Mesodermal cell (in vitro differentiated cells): Measurements from ENCODE around the gene LRP4.

Experiments used
- H3K27ac ChIP-seq: 2 replicates; pipeline ENCODE4 v1.7.0; 2013; ENCODE audit warnings: mild to moderate bottlenecking, low read depth, low read length, moderate library complexity; ENCODE audit not compliant: severe bottlenecking
- H3K36me3 ChIP-seq: 2 replicates; pipeline ENCODE4 v1.7.1; 2013; ENCODE audit warnings: mild to moderate bottlenecking, low read length, moderate library complexity; ENCODE audit not compliant: control insufficient read depth, insufficient read depth
- H3K4me1 ChIP-seq: one replicate; pipeline ENCODE4 v1.7.1; 2013; ENCODE audit warnings: mild to moderate bottlenecking, low read length; ENCODE audit not compliant: insufficient read depth, control insufficient read depth, poor library complexity, severe bottlenecking
- H3K4me3 ChIP-seq: 2 replicates; pipeline ENCODE4 v1.7.0; 2013; ENCODE audit warnings: low read length, control low read depth, mild to moderate bottlenecking; ENCODE audit not compliant: insufficient read depth, poor library complexity, severe bottlenecking; ENCODE audit errors: extremely low read depth
- H3K9me3 ChIP-seq: 2 replicates; pipeline ENCODE4 v1.7.1; 2013; ENCODE audit warnings: mild to moderate bottlenecking, low read length, moderate library complexity; ENCODE audit not compliant: control insufficient read depth
- WGBS, 2 experiments: methylation state at CpG; one replicate each; pipeline ENCODE4 v1.1.5; 2013; ENCODE audit warnings: missing lambda C conversion rate in 2 of 2; ENCODE audit not compliant: insufficient coverage in 2 of 2; 5-methylcytosine and 5-hydroxymethylcytosine counted together

The LRP4 gene

GRCh38 chr11:46905806-46906205, 12.5 kb downstream of the LRP4 start:
- Histone ChIP-seq H3K27ac (peak overlapping the region; percentile 89), H3K4me1 (peaks cover 31% of the 10 kb centered on the region), H3K36me3 (peaks cover 10% of the 10 kb centered on the region), H3K4me3 (no peak overlapping the region), H3K9me3 (no peaks in the 10 kb centered on the region)
- WGBS, 2 experiments = 82 to 95% methylated on average over 2 of the region's 5 CpGs

GRCh38 chr11:46903846-46904245, 14.5 kb downstream of the LRP4 start:
- H3K9me3 ChIP-seq = no peaks in the 10 kb centered on the region
- 66 to 71% methylated on average over 6 of the region's 10 CpGs for WGBS, 2 experiments
- peaks cover 32% of the 10 kb centered on the region for H3K4me1 ChIP-seq
- H3K4me3 ChIP-seq = no peak overlapping the region
- H3K36me3 ChIP-seq = peaks cover 23% of the 10 kb centered on the region
- no peak overlapping the region for H3K27ac ChIP-seq

GRCh38 chr11:46902694-46903093, 15.7 kb downstream of the LRP4 start:
- H3K4me1 ChIP-seq = peaks cover 32% of the 10 kb centered on the region
- no peak overlapping the region for H3K4me3 ChIP-seq
- H3K9me3 ChIP-seq = peaks cover 4% of the 10 kb centered on the region
- peaks cover 29% of the 10 kb centered on the region for H3K36me3 ChIP-seq
- no peak overlapping the region for H3K27ac ChIP-seq
- 95 to 100% methylated on average over 6 of the region's 6 CpGs for WGBS, 2 experiments

- Histone ChIP-seq H3K9me3 (peaks cover 4% of the 10 kb centered on the region), H3K27ac (no peak overlapping the region), H3K36me3 (peaks cover 37% of the 10 kb centered on the region), H3K4me1 (peaks cover 19% of the 10 kb centered on the region), H3K4me3 (no peak overlapping the region)
- WGBS, 2 experiments = no CpG with 5 or more reads among the region's 3 CpGs
Observed at GRCh38 chr11:46901156-46901555, 17.2 kb downstream of the LRP4 start.

DNA sequence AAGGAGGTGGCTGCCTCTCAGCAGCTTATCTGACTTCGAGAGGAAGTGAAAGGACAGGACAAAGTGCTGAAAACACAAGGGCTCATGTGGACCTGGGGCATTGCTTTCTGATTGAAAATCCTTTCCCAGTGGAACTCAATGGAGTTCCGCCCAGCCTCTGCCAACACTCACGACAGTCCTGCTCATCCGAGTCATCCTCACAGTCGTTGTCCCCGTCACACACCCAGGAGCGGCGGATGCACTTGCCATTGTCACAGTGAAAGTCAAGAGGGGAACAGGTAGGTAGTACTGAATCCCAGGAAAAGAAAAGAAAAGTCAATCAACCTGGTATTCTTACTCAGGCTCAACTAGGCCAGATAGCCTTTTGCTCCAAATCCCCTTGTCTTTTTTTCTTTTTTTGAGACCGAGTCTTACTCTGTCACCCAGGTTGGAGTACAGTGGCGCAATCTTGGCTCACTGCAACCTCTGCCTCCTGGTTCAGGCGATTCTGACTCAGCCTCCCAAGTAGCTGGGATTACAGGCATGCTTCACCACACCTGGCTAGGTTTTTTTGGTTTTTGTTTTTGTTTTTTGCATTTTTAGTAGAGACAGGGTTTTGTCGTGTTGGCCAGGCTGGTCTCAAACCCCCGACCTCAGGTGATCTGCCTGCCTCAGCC, 18.1 kb downstream of the LRP4 start:
- Histone ChIP-seq H3K4me3 (no peak overlapping the region), H3K9me3 (peaks cover 4% of the 10 kb centered on the region), H3K4me1 (peaks cover 9% of the 10 kb centered on the region), H3K36me3 (peaks cover 46% of the 10 kb centered on the region), H3K27ac (no peak overlapping the region)
- WGBS, 2 experiments = 86 to 89% methylated on average over 11 to 12 of the region's 13 CpGs

- H3K36me3 ChIP-seq = peaks cover 48% of the 10 kb centered on the region
- 94 to 98% methylated on average over 11 to 13 of the region's 13 CpGs for WGBS, 2 experiments
- no peak overlapping the region for H3K27ac ChIP-seq
- no peak overlapping the region for H3K4me3 ChIP-seq
- peaks cover 4% of the 10 kb centered on the region for H3K9me3 ChIP-seq
- peaks cover 8% of the 10 kb centered on the region for H3K4me1 ChIP-seq
Observed at GRCh38 chr11:46899501-46900025, 18.8 kb downstream of the LRP4 start.

DNA sequence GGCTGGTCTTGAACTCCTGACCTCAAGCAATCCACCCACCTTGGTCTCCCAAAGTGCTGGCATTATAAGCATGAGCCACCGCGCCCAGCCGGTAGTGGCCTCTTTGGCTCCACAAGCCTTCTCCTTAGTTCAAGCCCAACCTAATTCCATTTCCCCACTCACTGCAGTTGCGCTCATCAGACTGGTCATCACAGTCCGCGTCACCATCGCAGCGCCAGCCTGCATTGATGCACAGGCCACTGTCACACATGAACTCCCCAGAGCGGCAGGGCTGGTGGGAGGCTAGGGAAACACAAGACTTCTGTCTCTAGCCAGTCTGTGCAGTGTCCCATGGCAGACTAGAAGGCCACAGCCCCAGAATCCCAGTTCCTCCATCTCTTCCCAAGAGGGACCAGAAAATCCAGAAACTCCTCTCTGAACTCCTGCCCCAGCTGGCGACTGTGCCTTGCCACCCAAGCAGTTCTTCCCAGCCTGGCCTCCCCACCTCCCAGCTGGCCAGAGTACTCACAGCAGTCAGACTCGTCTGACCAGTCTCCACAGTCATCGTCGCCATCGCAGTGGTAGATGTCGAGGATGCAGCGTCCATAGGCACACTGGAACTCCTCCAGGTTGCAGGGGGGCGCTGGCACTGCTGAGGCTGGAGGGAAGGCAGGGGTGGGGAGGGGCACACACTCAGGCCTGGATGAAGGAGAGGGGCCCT, 19.8 kb downstream of the LRP4 start:
- Histone ChIP-seq H3K4me3 (no peak overlapping the region), H3K36me3 (peaks cover 56% of the 10 kb centered on the region), H3K9me3 (peaks cover 4% of the 10 kb centered on the region), H3K4me1 (peaks cover 8% of the 10 kb centered on the region), H3K27ac (no peak overlapping the region)
- 98% methylated on average over 11 to 12 of the region's 17 CpGs for WGBS, 2 experiments

GRCh38 chr11:46896719-46897406, 21.5 kb downstream of the LRP4 start:
- H3K27ac ChIP-seq = no peak overlapping the region
- peaks cover 4% of the 10 kb centered on the region for H3K9me3 ChIP-seq
- 73 to 92% methylated on average over 4 to 8 of the region's 10 CpGs for whole genome bisulfite sequencing, 2 experiments
- peaks cover 8% of the 10 kb centered on the region for H3K4me1 ChIP-seq
- H3K36me3 ChIP-seq = peaks cover 71% of the 10 kb centered on the region
- no peak overlapping the region for H3K4me3 ChIP-seq

- peaks cover 8% of the 10 kb centered on the region for H3K4me1 ChIP-seq
- H3K9me3 ChIP-seq = peaks cover 4% of the 10 kb centered on the region
- peaks cover 75% of the 10 kb centered on the region for H3K36me3 ChIP-seq
- 93 to 97% methylated on average over 9 to 10 of the region's 10 CpGs for WGBS, 2 experiments
- no peak overlapping the region for H3K4me3 ChIP-seq
- H3K27ac ChIP-seq = no peak overlapping the region
Observed at GRCh38 chr11:46895821-46896220, 22.5 kb downstream of the LRP4 start.

DNA sequence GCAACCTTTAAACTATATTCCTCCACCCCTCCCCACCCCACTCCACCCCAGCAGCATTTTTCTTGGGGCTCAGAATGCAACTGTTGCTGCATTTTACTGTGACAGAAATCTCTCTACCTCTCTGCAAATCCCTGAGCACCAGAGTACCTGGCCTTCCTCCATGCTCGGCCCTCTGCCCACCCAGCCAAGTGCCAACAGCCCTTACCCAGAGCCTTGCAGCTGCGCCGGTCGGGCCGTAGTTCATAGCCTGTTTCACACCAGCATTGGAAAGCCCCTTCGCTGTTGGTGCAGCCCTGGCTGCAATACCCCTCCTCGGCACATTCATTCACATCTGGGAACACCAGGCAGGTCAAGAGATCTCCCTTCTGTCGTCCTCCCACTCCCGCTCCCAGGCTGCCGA, 23.4 kb downstream of the LRP4 start:
- Histone ChIP-seq H3K36me3 (peaks cover 75% of the 10 kb centered on the region), H3K4me1 (peaks cover 5% of the 10 kb centered on the region), H3K9me3 (peaks cover 4% of the 10 kb centered on the region), H3K4me3 (no peak overlapping the region), H3K27ac (no peak overlapping the region)
- WGBS, 2 experiments = 96 to 97% methylated on average over 9 to 10 of the region's 10 CpGs
